Upper lobe of left lung (tissue), 6 donors: ENCODE data around the gene TMEM54. TPM values are rescaled to one million over a fixed set of nuclear protein-coding genes. Genes with fewer than 3 reads are reported as not detected.

Experiments
- ATAC-seq, 2 donors: fragments of 200-7000 bp; cut with Tn5 transposase; one replicate each; pipeline ENCODE4 v1.9.1; 2022; ENCODE audit warnings: mild to moderate bottlenecking in 2 of 2, moderate library complexity in 2 of 2; ENCODE audit not compliant: low FRiP score in 2 of 2
- DNase-seq, 2 donors: peaks; one replicate each; pipeline ENCODE4 v3.0.0-alpha.2; 2019 to 2020
- H3K27ac ChIP-seq, 4 donors: fragments of 200-600 bp; sonication (generic); one replicate each; pipeline ENCODE4 v1.5.1; 2016 to 2019
- H3K27me3 ChIP-seq, 4 donors: fragments of 200-600 bp; sonication (generic); one replicate each; pipeline ENCODE4 v1.5.1; 2017 to 2019
- H3K36me3 ChIP-seq, 4 donors: fragments of 200-600 bp; sonication (generic); one replicate each; pipeline ENCODE4 v1.5.1; 2016 to 2019
- H3K4me1 ChIP-seq, 4 donors: fragments of 200-600 bp; sonication (generic); one replicate each; pipeline ENCODE4 v1.5.1; 2018 to 2019
- H3K4me3 ChIP-seq, 4 donors: fragments of 200-600 bp; sonication (generic); one replicate each; pipeline ENCODE4 v1.5.1; 2017 to 2019; ENCODE audit warnings: mild to moderate bottlenecking in 2 of 4, moderate library complexity in 1 of 4
- H3K9me3 ChIP-seq, 4 donors: fragments of 200-600 bp; sonication (generic); one replicate each; pipeline ENCODE4 v1.5.1; 2018 to 2019
- EP300 ChIP-seq, 4 donors: sonication (generic); formaldehyde crosslinking; IDR thresholded peaks; one replicate each; pipeline ENCODE4 v1.5.1; 2017; ENCODE audit warnings: antibody characterized with exemption in 4 of 4, control low read depth in 2 of 4
- POLR2A ChIP-seq, 4 donors: fragments of 450-650 bp; IDR thresholded peaks; one replicate each; pipeline ENCODE4 v1.5.1; 2016 to 2017; ENCODE audit warnings: antibody characterized with exemption in 4 of 4, mild to moderate bottlenecking in 2 of 4
- POLR2AphosphoS5 ChIP-seq, 2 donors: sonication (generic); formaldehyde crosslinking; IDR thresholded peaks; one replicate each; pipeline ENCODE4 v1.5.1; 2017; ENCODE audit warnings: antibody characterized with exemption in 2 of 2
- WGBS, 2 donors: methylation state at CpG; one replicate each; pipeline ENCODE4 v1.1.5; 2017 to 2018; 5-methylcytosine and 5-hydroxymethylcytosine counted together
- total RNA-seq, 6 donors: library from RNA; depleted of rRNA in 4 of 6; stranded (reverse); fragments of >200 nt in 4 of 6; gene quantifications; one replicate each; pipeline versions ENCODE4 v1.1.0 to v1.2.1, GENCODE V29; 2016 to 2021
- TF ChIP-seq, protein P1 (sequence below), 6 experiments: fragments of 450-650 bp in 4 of 6; fragments of 200-600 bp in 2 of 6; sonication (generic) in 2 of 6; IDR thresholded peaks; one replicate each; pipeline ENCODE4 v1.5.1; 2016 to 2019; ENCODE audit warnings: antibody characterized with exemption in 6 of 6
- donor health status: DM: no; HTN: no; CAD: no; lungs with moderate emphysema.
- donor health status: DM: no; HTN: yes; CAD: no; lungs with severe emphysema.

The TMEM54 gene
- total RNA-seq, 6 donors from 2014 or later, result 37.7 to 94.1 (median 58.6) TPM

DNA sequence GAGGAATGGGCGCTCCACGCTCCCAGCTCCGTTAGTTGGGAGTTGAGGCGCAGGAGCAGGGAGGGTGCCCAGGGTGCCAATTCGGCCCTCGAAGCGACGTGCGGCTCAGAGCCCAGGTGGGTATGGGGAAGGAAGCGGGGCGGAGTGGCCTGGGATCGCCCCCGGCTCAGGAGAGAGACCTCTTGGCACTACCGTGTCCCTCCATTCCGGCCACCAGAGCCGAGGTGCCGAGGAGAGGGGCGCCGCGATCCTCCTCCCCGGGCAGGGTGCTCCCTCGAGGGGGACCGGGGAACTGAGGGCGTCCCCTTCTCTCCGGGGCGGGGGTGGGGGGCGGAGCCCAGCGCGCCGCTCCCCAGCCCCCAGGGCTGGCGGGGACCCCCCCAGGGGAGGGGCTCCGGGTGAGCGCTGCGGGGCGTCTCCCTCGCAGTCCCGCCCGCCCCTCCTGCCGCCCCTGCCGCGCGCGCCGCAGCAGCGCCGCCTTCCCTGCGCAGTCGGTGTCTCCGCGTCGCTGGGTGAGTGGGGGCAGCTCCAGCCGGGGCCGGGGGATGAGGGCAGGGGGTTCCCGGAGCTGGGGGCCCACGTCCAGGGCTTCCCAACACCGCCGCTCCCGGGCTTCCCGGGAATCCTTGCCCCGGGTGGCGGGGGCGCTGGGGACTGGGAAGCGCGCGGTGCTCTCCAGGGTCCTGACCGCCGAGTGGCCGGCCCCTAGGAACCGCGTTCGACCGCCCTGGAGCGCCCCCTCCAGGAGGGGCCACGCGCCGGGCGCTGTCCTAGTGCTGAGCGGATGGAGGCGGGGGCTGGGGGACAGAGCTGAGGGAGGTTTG, 15.0 kb downstream of the TMEM54 start, which contains the start of gene HPCA:
HPCA (plus strand) TSS at position 488 of the 824 bp plus-strand sequence. CDS start 2,408 bp downstream, outside the sequence.
- no peaks in the 10 kb centered on the region for H3K36me3 ChIP-seq
- 4 to 5% methylated on average over 17 to 37 of the region's 79 CpGs for WGBS, 2 donors
- DNase-seq (peak; percentile 51 to 90), ATAC-seq (peak; percentile 76 to 85)
- peak within 1 kb of the TSS in 2 of 4 donors; percentile 14 to 25 for H3K4me3 ChIP-seq
- no peaks in the 10 kb centered on the region for H3K9me3 ChIP-seq
- peaks cover 6 to 22% (median 10%) of the 10 kb centered on the region in 4 donors for H3K4me1 ChIP-seq
- peaks cover 0 to 37% (median 21%) of the 10 kb centered on the region in 4 donors for H3K27me3 ChIP-seq
- TF ChIP-seq EP300 (IDR thresholded peaks at IDR 0.05) (no peak), POLR2A (IDR thresholded peaks at IDR 0.05) (no peak), POLR2AphosphoS5 (IDR thresholded peaks at IDR 0.05) (no peak)
- TF ChIP-seq, protein P1, sequence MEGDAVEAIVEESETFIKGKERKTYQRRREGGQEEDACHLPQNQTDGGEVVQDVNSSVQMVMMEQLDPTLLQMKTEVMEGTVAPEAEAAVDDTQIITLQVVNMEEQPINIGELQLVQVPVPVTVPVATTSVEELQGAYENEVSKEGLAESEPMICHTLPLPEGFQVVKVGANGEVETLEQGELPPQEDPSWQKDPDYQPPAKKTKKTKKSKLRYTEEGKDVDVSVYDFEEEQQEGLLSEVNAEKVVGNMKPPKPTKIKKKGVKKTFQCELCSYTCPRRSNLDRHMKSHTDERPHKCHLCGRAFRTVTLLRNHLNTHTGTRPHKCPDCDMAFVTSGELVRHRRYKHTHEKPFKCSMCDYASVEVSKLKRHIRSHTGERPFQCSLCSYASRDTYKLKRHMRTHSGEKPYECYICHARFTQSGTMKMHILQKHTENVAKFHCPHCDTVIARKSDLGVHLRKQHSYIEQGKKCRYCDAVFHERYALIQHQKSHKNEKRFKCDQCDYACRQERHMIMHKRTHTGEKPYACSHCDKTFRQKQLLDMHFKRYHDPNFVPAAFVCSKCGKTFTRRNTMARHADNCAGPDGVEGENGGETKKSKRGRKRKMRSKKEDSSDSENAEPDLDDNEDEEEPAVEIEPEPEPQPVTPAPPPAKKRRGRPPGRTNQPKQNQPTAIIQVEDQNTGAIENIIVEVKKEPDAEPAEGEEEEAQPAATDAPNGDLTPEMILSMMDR (IDR thresholded peaks at IDR 0.05), result peak in 3 of 6 experiments; percentile 34 to 51 (median 44)
- no peak within 1 kb of the TSS for H3K27ac ChIP-seq

DNA sequence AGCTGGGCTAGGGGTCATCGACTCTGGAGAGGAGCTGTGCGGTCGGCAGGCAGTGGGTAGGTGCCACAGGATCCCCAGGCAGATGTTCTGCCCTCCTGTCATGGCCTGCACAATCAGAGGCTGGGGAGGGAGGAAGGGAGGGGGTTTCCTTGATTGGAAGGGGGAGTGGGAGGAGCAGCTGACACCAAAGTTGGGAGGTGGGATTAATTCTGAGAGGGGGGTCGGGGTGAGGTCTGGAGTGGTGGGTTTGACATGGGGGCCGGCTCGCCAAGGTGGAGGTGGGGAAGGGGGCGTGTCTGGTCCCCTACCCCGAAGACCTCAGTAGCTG, 15.5 kb downstream of the TMEM54 start:
- no peaks in the 10 kb centered on the region for H3K9me3 ChIP-seq
- 19 to 21% methylated on average over 8 of the region's 8 CpGs for WGBS, 2 donors
- H3K36me3 ChIP-seq, result no peaks in the 10 kb centered on the region
- peaks cover 0 to 37% (median 21%) of the 10 kb centered on the region in 4 donors for H3K27me3 ChIP-seq
- no peak overlapping the region for H3K4me3 ChIP-seq
- DNase-seq (no peak), ATAC-seq (no peak)
- no peak overlapping the region for H3K27ac ChIP-seq
- TF ChIP-seq EP300 (IDR thresholded peaks at IDR 0.05), result no peak
- TF ChIP-seq, protein P1 (IDR thresholded peaks at IDR 0.05), result no peak
- H3K4me1 ChIP-seq, result peaks cover 6 to 22% (median 10%) of the 10 kb centered on the region in 4 donors

DNA sequence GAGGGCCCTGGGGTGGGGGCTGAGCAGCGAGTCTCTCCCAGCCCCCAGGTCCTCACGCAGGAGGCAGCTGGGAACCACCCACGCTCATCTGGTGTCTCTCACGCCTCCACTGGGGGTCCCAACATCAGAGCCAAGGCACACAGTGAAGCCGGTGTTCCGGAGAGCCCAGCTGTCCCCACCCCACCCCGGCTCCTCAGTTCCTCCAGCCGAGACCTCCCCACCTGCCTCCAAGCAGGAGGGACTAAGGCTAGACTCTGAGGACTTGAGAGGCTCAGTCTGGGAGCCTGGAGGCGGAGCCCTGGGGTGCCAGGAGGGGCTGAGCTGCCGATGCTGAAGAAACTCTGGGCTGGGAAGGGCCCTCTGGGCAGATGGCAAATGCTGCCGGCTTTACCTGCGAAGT, 16.5 kb downstream of the TMEM54 start:
- H3K4me3 ChIP-seq, result no peak overlapping the region
- peaks cover 6 to 22% (median 10%) of the 10 kb centered on the region in 4 donors for H3K4me1 ChIP-seq
- H3K36me3 ChIP-seq, result no peaks in the 10 kb centered on the region
- no peaks in the 10 kb centered on the region for H3K9me3 ChIP-seq
- DNase-seq (no peak), ATAC-seq (no peak)
- H3K27ac ChIP-seq, result no peak overlapping the region
- TF ChIP-seq POLR2A (IDR thresholded peaks at IDR 0.05) (no peak), POLR2AphosphoS5 (IDR thresholded peaks at IDR 0.05) (no peak), EP300 (IDR thresholded peaks at IDR 0.05) (no peak)
- TF ChIP-seq, protein P1 (IDR thresholded peaks at IDR 0.05), result no peak
- H3K27me3 ChIP-seq, result peaks cover 0 to 37% (median 21%) of the 10 kb centered on the region in 4 donors
- WGBS, 2 donors, result 48 to 51% methylated on average over 5 to 12 of the region's 12 CpGs

DNA sequence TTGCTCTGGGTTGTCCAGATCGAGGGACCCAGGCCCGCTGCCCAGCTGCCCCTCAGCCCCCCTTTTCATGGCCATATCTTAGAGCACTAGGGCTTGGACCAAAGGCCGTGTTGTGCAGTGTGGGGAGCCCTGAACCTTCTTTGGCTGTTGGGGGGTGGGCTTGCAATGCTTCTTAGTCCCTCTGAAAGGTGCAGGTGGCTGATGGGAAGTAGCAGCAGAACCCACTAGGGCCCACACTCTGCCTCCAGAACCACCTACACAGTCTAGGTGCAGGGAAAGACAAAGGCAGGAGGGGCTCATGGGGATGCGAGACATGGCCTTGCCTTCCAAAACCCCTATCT, 17.2 kb downstream of the TMEM54 start:
- 25 to 76% methylated on average over 2 to 4 of the region's 4 CpGs for WGBS, 2 donors
- no peak for ATAC-seq

More for the DNA sequence above, 17.2 kb downstream of the TMEM54 start:
- Histone ChIP-seq H3K4me3 (no peak overlapping the region), H3K4me1 (peaks cover 6 to 22% (median 10%) of the 10 kb centered on the region in 4 donors), H3K36me3 (no peaks in the 10 kb centered on the region), H3K27me3 (peaks cover 0 to 37% (median 21%) of the 10 kb centered on the region in 4 donors), H3K27ac (no peak overlapping the region), H3K9me3 (no peaks in the 10 kb centered on the region)
- DNase-seq, result no peak
- TF ChIP-seq EP300 (IDR thresholded peaks at IDR 0.05), result no peak
- TF ChIP-seq POLR2A (IDR thresholded peaks at IDR 0.05), result no peak
- TF ChIP-seq, protein P1 (IDR thresholded peaks at IDR 0.05), result no peak
- no peak for TF ChIP-seq POLR2AphosphoS5 (IDR thresholded peaks at IDR 0.05)
